HG03460 (cell line): ENCODE measurements around the gene AFDN.

Experiments used
- ATAC-seq: cut with Tn5 transposase; IDR thresholded peaks from one replicate; pipeline ENCODE4 v1.9.1; 2021; ENCODE audit not compliant: unreplicated experiment

AFDN gene

DNA sequence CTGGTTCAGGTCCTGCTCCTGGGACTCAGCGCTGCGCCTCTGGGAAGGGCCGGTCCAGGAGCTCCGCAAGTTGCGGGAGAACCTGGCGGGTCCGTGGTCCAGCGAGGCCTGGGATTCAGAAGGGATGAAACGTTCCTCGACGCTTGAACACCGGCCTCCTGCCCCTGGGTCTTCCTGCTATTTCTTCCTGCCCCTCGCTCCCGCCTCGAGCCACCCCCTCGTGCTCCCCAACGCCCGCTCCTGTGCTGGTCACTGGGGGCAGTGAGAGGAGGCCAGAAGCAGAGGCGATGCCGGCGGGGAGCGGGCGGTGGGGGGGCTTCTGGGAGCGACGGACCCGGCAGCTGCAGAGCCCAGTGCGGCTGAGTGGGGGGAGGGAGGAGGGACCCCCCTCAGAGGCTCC lies 150.0 kb downstream of the AFDN start:
- no peak for ATAC-seq

DNA sequence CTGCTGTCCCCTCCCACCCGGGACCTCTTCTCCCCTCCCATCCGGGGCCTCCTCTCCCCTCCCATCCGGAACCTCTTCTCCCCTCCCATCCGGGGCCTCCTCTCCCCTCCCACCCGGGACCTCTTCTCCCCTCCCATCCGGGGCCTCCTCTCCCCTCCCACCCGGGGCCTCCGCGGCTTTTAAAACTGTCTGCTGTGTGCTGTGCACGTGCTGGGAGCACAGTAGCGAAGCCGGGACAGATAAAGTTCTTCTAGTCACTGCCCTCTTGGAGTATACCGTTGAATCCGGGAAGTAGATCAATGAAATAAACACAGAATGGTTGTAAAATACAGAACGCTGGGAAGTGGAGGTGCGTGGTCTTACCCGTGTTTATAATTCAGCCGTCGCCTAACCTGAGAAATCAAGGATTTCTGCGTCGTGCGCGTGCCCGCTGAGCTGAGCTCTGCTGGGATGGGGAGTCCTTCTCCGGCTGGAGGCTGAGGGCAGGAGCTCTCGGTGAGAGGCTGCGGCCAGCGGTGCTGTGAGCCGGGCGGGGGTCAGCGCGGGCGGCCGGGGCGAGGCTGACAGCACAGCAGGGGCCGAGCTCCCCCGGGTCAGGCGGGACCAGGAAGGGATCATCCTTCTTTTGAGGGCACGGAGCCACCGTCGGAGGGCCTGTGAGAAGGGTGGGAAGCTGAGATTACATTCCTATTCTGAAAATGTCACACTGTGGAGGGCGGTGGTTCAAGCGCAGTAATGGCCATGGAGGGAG lies 151.2 kb downstream of the AFDN start:
- ATAC-seq, result no peak

DNA sequence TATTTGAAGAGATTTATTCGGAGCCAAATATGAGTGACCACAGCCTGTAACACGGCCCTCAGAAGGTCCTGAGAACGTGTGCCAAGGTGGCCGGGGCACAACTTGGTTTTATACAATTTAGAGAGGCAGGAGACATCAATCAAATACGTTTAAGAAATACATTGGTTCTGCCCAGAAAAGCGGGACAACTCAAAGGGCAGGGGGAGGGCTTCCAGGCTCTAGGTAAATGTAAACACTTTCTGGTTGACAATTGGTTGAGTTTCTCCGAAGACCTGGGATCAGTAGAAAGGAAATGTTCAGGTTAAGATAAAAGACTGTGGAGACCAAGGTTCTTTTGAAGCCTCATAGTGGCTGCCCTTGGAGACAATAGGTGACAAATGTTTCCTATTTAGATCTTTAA lies 151.9 kb downstream of the AFDN start:
- no peak for ATAC-seq

DNA sequence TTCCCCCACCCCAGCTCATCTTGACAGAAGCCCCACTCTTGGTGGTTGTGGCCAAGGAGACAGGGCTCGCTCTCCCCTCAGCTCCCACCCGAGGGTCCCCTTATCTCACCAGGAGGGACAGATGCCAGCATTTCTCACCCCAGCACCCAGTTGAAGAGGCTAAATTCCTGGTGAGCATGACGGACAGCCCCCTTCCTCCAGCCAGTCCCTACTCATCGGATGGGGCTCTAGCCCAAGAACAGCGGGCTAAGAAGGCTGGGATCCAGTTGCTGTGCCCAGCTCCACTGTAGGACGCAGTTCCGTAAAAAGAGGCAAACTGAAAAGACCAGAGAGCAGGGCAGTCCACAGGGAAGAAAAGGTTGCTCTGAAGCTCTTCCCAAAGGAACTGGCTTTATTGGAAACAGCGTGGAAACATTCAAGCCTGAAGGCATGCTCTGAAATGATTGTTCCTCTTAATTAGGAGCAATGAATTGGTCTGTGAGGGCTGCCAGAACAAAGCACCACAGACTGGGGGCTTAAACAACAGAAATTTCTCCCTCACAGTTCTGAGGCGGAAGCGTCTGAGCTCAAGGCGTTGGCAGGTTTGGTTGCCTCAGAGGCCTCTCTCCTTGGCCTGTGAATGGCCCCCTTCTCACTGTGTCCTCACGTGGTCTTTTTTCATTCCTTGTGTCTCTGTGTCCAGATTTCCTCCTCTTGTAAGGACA lies 152.9 kb downstream of the AFDN start:
- ATAC-seq, result no peak

DNA sequence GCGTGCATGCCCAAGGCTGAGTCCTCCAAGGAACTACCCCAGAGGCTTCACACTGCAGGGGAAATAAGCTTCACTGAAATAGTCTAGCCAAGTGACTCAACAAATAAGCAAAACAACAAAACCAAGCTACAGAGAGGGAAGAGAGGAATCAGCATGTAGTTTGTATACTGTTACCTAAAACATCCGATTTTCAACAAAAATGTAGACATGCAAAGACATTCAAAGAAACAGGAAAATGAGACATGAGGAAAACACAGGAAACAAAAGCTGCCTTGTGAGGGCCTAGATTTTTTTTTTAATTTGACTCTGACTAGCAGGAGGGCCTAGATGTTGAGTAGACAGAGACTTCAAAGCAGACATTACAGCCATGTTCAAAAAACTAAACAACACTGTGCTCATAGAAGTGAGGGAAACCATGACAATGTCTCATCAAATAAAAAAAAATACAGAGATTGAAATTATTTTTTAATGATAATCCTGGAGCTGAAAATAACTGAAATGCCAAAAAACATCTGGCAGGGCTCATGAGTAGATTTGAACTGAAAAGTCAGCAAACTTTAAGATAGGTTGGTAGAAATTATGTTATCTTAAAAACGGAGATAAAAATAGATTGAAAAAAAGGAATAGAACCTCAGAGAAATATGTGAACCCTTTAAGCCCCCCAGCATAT lies 154.3 kb downstream of the AFDN start:
- no peak for ATAC-seq

DNA sequence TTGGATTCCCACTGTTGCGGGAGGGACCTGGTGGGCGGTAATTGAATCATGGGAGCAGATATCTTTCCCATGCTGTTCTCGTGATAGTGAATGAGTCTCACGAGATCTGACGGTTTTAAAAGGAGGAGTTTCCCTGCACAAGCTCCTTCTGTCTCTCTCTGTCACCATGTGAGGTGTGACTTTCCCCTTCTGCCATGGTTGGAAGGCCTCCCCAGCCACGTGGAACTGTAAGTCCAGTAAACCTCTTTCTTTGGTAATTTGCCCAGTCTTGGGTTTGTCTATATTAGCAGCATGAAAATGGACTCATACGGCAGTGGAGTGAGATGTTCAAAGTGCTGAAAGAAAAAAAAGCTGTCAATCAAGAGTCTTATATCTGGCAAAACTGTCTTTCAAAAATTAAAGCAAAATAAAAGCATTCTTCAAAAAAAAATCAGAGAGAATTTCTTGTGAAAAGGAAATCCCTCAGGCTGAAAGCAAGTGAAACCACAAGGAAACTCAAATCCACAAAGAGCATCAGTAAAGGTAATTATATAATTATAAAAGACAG lies 155.3 kb downstream of the AFDN start:
- no peak for ATAC-seq

DNA sequence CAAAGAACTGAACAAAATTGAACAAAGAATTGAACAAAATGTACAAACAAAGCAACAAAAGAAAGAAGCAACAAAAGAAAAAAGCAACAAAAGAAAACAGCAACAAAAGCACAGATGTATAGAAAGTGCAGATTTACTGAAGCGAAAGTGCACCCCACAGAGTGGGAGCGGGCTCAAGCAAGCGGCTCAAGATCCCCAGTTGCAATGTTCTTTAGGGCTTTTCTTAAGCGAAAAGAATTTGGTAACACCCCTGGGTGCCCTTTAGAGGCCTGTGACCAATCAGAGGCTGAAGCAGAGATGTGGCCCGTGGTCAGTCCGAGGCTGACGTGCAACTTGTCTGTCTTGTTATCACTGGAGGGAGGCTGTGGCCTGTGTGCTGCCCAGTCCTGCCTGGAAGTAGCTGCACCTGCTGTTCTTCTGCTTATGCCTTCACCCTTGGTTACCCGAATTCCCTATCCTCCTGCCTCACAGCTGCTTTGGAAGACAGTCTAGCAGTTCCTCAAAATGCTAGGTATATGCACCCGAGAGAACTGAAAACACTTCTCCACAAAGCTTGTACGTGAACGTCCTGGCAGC lies 157.5 kb downstream of the AFDN start:
- ATAC-seq, result no peak

DNA sequence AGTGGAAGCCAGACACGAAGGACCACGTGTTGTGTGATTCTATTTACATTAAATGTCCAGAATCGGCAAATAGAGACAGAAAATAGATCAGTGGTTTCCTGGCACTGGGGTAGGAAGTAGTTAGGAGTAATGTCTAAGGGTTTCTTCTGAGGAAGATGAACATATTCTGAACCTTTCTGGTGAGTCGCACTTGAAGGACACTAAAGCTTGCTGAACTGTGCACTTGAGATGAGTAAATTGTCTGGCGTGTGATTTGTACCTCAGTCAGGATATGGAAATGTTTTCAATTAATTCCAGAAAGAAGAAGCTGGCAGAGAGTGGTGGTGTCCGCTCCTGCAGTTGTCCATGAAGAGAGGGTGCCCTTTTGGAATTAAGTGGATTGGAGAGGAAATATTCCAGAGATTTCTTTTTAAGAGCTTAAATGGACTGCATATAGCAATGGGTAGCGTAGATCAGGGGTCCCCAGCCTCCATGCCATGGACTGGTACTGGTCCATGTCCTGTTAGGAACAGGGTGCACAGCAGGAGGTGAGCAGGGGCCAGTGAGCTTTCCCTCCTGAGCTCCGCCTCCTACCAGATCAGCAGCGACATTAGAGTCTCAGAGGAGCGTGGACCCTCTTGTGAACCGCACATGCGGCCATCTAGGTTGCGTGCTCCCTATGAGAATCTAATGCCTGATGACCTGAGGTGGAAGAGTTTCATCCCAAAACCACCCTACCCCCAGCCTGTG lies 158.3 kb downstream of the AFDN start:
- no peak for ATAC-seq

DNA sequence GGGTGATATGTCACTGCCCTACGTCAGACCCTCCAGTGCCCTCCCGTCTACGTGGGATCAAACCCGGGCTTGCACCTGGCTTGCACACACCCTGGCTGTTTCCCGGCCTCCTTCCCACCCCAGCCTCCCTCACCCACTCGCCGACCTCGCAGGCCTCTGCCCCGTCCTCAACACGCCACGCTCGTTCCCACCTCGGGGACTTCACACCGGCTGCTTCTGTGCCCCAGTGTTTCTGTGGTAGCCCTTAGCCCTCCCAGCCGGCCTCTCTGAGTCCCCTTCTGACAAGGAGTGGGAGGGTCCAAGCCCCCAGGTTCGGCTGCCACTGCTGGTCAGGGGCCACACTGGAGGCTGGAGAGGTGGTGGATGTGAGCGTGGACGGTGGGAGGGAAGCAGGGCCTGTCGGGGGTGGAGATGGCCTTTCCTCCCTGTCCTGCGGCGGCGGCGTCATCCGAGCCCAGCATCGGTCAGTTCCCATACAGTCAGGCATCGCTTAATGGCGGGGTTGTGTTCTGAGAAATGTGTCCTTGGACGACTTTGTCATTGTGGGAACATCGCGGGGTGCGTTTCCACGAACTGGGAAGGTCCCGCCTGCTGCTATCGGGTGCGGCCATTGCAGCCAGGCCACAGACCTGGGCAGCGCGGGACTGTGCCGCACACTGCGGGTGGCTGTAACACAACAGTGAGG lies 159.3 kb downstream of the AFDN start:
- ATAC-seq, result no peak

DNA sequence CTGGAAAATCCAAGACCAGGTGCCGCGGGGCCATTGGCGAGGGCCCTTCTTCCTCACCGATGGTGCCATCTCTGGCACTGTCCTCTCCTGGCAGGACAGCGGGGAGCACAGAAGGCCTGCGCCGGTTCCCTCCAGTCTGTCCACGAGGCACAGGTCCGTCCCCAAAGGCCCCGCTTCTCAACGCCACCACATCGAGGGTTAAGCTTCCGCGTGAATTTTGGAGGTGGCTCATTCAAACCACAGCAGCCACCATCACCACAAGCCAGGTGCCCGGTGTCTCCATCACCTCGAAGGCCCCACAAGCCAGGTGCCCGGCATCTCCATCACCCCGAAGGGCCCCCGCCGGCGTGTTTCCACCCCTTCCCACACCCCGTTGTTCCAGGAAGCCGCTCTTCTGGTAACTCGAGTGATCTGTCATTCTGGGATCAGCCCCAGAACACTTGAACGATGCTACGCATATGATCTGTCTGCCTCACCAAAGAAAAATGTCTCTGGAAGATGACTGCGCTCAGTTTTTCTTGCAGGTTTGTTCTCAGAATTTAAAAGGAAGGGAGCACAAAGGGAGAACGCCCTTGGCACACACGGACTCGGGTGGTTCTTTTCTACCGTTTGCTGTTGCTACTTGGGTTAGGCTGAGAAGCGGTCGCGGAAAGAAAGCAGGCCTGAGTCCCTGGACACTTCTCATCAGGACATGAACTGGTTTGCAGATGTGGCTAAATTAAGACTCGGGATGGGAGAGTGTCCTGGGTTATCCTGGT lies 160.9 kb downstream of the AFDN start:
- no peak for ATAC-seq

DNA sequence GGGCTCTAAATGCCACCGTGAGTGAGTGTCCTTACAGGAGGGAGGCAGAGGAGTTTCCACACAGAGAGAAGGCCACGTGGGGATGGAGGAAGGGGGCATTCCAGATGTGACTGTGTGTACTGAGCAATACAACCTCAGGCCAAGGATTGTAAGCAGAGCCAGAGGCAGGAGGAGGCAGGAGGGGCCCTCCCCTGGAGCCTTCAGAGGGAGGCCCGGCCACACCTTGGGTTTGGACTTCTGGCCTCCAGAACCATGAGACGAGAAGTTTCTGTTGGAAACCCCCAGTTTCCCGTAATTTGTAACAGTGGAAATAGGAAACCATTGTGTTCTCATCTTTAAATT lies 161.4 kb downstream of the AFDN start:
- ATAC-seq, result no peak

DNA sequence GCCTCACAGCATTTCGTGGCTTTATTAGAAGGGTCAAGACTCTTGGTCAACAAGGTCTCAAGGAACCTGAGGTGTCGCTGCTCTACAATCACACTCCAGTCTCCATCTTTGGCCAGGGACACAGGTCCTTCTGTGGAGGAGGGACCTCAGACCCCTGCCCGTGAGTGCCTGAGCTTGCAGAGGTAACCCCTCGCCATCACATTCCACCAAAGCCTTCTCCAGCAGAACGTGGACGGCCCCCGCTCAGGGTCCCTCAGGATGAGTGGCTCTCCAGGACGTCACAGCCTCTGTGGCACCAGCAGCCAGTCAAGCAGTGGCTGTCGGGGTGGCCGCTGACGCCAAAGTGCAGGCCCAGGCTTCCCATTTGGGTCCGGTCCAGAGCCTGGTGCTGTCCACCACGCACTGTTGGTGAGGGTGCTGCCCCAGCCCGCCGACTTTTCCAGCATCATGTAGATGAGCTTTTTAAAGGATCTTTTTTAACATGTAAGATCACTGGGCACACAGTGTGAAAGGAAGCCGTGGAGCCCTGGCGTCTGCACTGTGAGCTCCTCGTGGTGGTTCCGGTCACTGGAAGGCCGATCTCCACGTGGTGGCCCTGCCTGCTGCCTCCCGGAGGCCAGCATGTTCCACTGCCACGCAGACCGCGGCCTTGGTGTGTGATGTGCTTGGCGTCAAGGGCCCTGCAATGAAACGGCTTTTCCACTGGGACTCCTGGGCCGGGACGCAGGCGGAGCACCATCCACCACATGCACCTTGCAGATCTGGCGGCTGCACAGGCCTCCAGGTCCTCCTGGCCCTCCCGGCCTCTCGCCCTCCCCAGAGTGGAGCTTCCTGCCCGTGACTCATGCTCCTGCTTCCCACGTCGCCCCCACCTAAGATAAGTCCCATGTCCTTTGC lies 162.5 kb downstream of the AFDN start:
- ATAC-seq, result no peak

DNA sequence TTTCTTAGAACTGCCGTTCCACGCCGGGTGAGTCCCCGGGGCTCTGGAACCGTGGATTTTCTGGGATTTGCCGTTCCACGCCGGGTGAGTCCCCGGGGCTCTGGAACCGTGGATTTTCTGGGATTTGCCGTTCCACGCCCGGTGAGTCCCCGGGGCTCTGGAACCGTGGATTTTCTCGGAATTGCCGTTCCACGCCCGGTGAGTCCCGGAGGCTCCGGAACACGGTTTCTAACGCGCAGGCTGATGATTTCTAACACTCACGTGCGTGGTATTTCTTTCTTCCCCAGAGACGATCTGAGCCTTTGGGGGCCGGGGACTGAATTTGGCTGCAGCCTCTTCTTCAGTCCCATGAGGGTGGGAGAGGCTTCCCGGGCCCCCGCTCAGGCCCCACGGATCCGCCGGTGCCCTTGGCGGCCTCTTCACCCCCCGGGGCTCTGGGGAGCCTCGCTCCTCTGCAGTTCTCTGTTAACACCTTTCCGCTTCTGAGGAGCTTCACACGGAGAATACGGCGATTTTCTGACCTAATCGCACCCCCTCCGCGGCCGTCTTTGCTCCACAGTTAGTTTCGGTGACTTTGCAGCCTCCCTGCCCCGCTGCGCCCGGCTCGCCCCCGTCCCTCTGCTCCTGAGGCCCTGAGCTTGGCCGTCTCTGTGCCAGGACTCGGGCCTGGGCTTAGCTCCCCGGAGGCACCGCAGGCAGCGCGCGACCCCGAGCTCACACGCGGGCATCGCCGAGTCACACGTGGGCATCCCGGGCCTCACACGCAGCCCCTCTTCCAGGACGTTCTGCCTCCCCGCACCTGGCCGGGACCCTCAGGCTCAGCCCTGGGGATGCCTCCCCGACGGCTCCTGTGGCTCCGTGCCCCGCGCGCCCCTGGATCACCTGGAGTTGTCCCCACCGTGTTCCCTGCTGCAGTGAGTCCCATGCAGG lies 163.6 kb downstream of the AFDN start:
- no peak for ATAC-seq

DNA sequence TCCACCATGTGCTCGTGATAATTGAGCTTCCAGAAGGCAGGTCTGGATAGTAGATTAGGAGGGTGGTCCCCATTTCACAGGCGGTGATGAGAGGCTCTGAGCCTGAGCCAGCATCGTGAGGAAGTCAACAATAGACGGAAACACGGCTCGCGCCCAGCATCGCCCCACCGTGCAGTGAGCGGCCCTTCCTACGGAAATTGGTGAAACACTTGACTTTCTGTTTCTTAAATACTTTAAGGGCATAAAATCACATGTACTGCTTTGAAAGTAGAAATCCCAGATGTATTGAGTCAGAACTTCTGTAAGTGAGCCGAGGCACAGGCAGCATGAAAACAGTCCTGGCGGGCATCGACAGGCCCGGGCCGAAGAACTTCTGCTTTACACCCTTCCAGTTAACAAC lies 166.5 kb downstream of the AFDN start:
- ATAC-seq, result no peak

DNA sequence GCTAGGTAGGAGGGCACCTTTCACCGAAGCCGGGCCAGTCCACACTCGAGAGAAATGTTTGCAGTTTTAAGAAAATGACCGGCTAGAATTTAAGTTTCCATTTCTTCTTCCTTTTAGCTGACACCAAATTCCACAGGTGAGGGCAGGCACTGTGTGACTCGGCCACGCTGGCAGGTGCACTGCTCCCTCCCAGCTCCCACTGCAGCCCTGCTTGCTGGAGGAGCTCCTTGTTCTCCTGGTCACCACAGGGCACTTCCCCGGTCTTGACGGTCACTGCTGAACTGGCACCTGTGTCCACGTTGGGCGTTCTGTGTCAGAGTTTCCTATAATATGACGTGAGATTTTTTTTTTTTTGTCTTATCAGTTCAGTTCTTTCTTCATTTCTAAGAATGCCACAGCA lies 167.1 kb downstream of the AFDN start:
- ATAC-seq, result no peak

DNA sequence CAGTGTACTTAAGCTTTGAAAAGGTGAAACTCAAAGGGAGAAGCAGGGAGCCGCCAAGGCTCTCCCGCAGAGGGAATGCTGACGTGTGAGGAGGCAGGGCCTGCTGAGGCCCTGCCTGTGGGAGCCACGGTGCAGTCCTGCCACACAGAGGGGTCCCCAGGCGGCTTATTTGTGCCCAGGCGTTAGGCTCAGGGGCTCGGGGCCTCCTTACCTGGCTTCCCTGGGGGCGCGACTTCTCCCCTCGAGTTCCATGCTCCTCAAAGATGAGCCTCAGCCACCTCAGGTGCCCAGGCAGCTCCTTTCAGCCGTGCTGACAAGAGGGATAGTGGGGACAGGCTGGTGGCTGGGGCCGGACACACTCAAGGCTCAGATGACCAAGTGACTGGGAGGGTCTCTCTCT lies 168.6 kb downstream of the AFDN start:
- no peak for ATAC-seq

DNA sequence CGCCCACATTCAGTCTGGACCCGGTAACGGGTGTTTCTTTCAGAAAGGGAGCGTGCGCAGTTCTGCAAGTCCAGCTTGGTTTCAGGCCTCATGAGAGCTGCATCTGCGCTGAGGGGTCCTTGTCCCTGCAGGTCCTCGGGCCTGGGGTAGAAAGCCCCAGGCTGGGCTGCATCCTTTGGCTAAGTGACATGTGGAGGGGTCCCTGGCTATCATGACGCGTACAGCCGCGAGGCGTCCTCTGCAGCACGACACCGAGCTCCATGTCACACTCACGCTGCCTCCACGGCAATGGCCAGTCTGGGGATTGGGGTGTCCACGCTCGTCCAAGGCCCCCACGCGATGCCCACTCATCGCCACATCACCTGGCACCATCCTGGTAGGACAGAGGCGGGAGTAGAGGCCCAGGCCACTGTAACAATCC lies 169.0 kb downstream of the AFDN start:
- no peak for ATAC-seq
